ENCODE measurements around the gene CPLX3.
"Not testable (repeated sequence)": the region's sequence is repeated elsewhere in the genome, so short reads cannot be mapped to it uniquely, and the experiment has no call there.

The CPLX3 gene

DNA sequence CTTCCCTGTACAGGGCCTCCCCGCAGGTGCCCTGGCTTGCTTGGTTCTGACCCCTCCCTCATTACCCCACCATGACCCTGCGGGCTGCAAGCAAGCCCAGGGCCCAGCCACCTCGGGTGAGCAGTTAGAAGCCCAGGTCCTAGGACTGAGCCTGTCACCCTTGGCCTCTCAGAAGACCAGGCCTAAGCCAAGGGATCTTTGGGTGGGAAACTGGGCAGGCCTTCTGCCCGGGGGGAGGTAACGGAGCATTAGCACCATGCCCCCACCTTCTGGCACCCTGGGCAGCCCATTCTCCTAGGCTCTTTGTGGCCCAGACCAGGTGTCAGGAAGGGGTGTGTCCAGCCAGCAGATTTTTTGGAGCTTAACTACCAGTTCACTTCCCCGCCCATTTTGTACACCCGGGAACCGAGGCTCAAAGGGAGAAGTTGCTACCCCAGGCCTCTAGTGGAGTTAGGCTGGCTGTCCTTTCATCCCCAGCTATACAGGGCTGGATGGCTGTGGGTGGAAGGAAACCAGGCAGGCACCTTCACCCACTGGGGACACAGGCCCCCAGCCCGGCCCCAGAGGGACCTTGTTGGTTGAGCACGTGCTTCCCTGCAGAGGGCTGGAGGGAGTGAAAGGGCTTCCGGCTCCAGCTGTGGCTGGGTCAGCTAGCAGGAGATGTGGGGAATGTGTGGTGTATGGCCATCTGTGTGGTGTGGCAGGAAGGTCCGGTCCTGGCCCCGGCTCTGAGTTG lies 43.2 kb upstream of the CPLX3 start:
- Histone ChIP-seq H3K27me3 (ENCODE audit: insufficient read depth, low read length) (no peaks in the 10 kb centered on the region), H3K4me1 (ENCODE audit: control insufficient read depth, insufficient read depth, low read length, unreplicated experiment) (peaks cover 37% of the 10 kb centered on the region)

DNA sequence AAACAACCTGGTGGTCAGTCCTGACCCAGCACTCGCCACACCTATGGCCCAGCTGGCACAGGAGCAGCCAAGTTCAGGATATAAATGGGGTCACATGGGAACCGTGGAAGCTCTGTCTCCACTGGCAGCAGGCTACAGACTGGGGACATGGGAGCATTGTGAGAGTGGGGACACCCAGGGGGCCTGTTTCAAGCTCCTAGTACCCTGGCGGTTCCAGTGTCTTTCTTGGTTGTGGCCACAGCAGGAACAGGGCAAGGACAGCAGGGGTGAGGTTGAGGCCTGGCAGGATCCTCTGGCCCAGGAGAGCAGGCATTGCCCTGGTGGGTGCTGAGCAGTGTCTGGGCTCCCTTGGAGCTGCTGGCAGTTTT lies 42.6 kb upstream of the CPLX3 start:
- Histone ChIP-seq H3K4me1 (ENCODE audit: control insufficient read depth, insufficient read depth, low read length, unreplicated experiment) (peaks cover 42% of the 10 kb centered on the region), H3K4me3 (ENCODE audit: low read depth, low read length) (peak overlapping the region; percentile 98), H3K27ac (ENCODE audit: low read depth, low read length) (no peak overlapping the region), H3K36me3 (ENCODE audit: insufficient read depth, low read length) (no peaks in the 10 kb centered on the region), H2AFZ (ENCODE audit: low read length, unreplicated experiment) (no peak overlapping the region), H3K27me3 (ENCODE audit: insufficient read depth, low read length) (no peaks in the 10 kb centered on the region), H3K79me2 (ENCODE audit: control insufficient read depth, insufficient read depth, low read length, unreplicated experiment) (peaks cover 63% of the 10 kb centered on the region)

More for the DNA sequence above, 43.2 kb upstream of the CPLX3 start:
- Histone ChIP-seq H3K27ac (ENCODE audit: low read depth, low read length) (no peak overlapping the region), H2AFZ (ENCODE audit: low read length, unreplicated experiment) (no peak overlapping the region), H3K36me3 (ENCODE audit: insufficient read depth, low read length) (no peaks in the 10 kb centered on the region), H3K79me2 (ENCODE audit: control insufficient read depth, insufficient read depth, low read length, unreplicated experiment) (peaks cover 57% of the 10 kb centered on the region), H3K4me3 (ENCODE audit: low read depth, low read length) (peak overlapping the region; percentile 98)

DNA sequence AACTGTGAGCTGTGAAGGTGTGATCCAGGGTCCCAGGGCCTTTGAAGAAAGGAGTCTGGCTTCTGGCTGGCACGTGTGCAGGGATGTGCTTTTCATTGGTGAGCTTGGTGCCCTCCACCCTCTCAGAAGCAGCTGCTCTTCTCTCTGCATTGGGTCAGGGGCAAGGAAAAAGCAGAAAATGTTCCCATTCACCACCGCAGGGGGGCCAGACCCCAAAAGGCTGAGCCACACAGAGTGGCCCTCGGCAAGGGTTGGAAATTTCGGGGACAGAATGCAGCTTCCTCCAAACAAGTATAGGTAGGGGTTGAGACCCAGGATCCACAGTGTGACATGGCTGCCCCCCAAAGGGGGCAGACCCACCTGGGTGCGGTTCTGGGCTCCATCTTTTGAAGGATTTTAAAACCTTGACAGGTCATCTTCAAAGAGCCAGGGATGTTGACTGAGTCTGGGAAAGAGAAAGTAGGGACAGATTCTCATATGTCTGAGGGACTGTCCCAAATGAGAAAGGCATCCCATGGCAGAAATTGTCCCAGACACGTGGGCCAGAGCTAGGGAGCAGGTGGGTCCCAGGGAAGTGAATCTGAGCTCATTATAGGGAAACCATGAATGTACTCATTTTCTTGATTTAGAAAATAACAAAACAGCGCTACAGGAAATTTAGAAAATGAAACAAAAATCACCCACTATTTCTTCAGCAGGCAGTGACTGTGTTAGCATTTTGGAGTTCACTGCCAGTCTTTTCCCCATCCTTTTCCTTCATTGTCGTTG lies 41.8 kb upstream of the CPLX3 start:
- no peak overlapping the region for H2AFZ ChIP-seq (ENCODE audit: low read length, unreplicated experiment)
- peak overlapping the region; percentile 39 for H3K4me3 ChIP-seq (ENCODE audit: low read depth, low read length)
- H3K27ac ChIP-seq (ENCODE audit: low read depth, low read length), result no peak overlapping the region
- no peaks in the 10 kb centered on the region for H3K27me3 ChIP-seq (ENCODE audit: insufficient read depth, low read length)
- peaks cover 71% of the 10 kb centered on the region for H3K79me2 ChIP-seq (ENCODE audit: control insufficient read depth, insufficient read depth, low read length, unreplicated experiment)
- H3K4me1 ChIP-seq (ENCODE audit: control insufficient read depth, insufficient read depth, low read length, unreplicated experiment), result peaks cover 49% of the 10 kb centered on the region
- H3K36me3 ChIP-seq (ENCODE audit: insufficient read depth, low read length), result no peaks in the 10 kb centered on the region

DNA sequence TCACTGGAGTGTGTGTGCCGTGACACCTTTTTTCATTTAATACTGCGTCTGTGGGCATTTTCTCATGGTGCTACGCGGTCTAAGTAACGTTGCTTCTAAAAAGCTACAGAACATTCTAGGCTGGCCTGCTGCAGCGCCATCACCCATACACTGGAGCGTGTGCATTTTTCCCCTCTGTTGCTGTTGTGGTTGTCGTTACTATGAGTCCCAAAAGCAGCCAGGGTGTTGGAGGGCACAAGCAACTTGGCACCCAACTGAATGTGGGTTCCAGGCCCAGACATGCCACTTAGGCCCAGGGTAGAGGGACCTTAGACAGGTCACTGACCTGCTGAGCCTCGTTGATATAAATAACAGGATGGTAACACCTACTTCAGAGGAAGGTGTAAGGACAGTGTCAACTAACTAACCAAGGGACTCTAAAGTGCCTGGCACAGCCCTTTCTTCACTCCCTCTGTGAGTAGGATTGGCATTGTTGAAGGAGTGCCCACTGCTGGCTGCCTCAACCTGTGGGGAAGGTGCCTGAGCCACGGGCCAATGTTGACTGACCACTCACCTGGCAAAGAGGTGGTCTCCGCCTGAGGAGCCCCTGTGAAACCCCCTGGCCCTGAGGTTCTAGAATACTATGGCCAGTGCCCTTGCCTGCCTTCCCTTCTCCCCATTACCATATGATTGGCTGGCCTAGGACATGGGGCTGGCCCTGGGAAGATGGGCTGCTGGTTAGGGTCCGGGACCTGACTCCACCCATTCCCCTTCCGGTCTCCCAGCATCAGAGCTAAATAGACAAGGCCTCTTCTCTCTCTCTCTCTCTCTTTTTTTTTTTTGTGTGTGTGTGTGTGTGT lies 41.0 kb upstream of the CPLX3 start:
- H3K27me3 ChIP-seq (ENCODE audit: insufficient read depth, low read length), result no peaks in the 10 kb centered on the region
- peaks cover 57% of the 10 kb centered on the region for H3K4me1 ChIP-seq (ENCODE audit: control insufficient read depth, insufficient read depth, low read length, unreplicated experiment)
- no peak overlapping the region for H2AFZ ChIP-seq (ENCODE audit: low read length, unreplicated experiment)
- H3K27ac ChIP-seq (ENCODE audit: low read depth, low read length), result no peak overlapping the region
- peaks cover 75% of the 10 kb centered on the region for H3K79me2 ChIP-seq (ENCODE audit: control insufficient read depth, insufficient read depth, low read length, unreplicated experiment)
- no peaks in the 10 kb centered on the region for H3K36me3 ChIP-seq (ENCODE audit: insufficient read depth, low read length)
- no peak overlapping the region for H3K4me3 ChIP-seq (ENCODE audit: low read depth, low read length)

DNA sequence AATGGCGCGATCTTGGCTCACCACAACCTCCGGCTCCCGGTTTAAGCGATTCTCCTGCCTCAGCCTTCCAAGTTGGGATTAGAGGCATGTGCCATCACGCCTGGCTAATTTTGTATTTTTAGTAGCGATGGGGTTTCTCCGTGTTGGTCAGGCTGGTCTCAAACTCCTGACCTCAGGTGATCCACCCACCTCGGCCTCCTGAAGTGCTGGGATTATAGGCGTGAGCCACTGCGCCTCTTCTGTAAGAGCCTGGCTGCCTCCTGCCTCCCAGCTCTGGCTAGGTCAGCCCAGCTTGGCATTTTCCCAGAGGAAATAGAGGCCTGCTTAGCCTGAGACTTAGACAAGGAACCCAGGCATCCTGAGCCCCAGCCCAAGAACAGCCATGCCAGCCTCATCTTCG lies 40.3 kb upstream of the CPLX3 start:
- H3K27ac ChIP-seq (ENCODE audit: low read depth, low read length); H2AFZ ChIP-seq (ENCODE audit: low read length, unreplicated experiment); H3K4me3 ChIP-seq (ENCODE audit: low read depth, low read length); H3K36me3 ChIP-seq (ENCODE audit: insufficient read depth, low read length); H3K27me3 ChIP-seq (ENCODE audit: insufficient read depth, low read length): not testable (repeated sequence)
- peaks cover 77% of the 10 kb centered on the region for H3K79me2 ChIP-seq (ENCODE audit: control insufficient read depth, insufficient read depth, low read length, unreplicated experiment)
- H3K4me1 ChIP-seq (ENCODE audit: control insufficient read depth, insufficient read depth, low read length, unreplicated experiment), result peaks cover 64% of the 10 kb centered on the region

DNA sequence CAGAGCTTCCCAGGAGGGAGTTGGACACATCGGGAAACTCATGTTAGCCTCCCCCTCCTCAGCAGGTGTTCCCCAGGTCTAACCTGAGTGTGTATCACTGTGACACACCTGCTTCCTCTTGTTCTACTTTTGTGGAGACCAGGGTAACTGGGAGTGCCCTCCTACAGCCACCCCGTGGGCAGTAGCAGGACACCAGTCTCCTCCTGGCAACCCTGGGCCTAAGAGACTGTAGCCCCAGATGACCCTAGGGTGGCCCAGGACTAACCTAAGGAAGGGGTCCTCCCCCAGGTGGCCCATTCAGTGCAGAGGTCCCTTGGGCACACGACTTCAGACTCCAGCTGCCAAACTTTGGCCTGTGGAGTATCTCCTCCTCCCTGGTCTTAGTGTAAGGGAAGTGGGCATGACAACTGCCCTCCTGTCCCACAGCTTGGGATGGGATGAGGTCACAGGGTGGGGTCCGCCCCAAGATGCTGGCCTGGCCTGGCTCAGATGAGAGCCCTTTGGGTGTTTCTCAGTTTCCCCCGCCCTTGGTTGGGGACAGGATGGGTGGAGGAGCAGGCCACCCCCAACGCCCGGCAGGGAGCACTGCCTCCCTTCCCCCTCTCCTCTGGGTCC lies 39.8 kb upstream of the CPLX3 start:
- peaks cover 83% of the 10 kb centered on the region for H3K79me2 ChIP-seq (ENCODE audit: control insufficient read depth, insufficient read depth, low read length, unreplicated experiment)
- H3K27me3 ChIP-seq (ENCODE audit: insufficient read depth, low read length), result no peaks in the 10 kb centered on the region
- no peak overlapping the region for H3K4me3 ChIP-seq (ENCODE audit: low read depth, low read length)
- no peak overlapping the region for H2AFZ ChIP-seq (ENCODE audit: low read length, unreplicated experiment)
- peaks cover 70% of the 10 kb centered on the region for H3K4me1 ChIP-seq (ENCODE audit: control insufficient read depth, insufficient read depth, low read length, unreplicated experiment)
- H3K36me3 ChIP-seq (ENCODE audit: insufficient read depth, low read length), result no peaks in the 10 kb centered on the region
- no peak overlapping the region for H3K27ac ChIP-seq (ENCODE audit: low read depth, low read length)

DNA sequence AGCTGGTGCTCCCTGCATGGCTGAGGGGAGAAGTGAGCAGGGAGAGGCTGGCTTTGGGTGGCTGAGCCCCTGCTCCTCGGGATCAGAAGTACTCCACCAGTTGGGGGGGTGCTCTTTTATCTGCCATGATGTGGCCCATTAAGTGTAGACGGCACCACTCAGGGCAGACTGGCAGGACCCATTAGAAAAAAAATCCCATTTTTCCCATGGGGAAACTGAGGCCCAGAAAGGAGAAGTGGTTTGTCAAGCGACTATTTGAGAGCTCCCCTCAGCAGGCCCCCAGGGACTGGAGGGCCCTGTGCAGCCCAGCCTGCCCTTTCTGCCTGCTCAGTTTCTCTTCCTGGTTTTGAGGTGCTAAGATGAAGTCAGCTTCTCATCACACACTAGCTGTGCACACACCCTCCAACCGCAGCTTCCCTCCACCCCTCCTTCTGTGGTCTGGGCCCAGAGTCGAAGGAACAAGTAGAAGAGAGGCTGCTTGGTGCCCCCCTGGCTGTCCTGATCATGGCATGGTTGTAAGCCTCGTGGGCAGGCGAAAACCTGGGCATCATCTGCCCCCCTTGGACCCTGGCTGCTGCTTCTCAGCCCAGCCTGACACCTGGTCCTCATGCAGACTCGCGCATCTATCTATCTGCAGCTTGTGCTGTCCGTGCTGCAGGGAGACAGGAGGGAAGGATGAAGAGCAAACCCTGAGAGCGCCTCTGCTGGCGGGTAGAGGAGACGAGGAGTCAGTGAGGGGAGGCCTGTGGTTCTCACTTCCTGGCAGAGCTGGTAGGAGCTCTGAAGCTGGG lies 39.0 kb upstream of the CPLX3 start:
- H3K4me1 ChIP-seq (ENCODE audit: control insufficient read depth, insufficient read depth, low read length, unreplicated experiment), result peaks cover 72% of the 10 kb centered on the region
- H3K79me2 ChIP-seq (ENCODE audit: control insufficient read depth, insufficient read depth, low read length, unreplicated experiment), result peaks cover 90% of the 10 kb centered on the region
- no peak overlapping the region for H3K27ac ChIP-seq (ENCODE audit: low read depth, low read length)
- H3K4me3 ChIP-seq (ENCODE audit: low read depth, low read length), result no peak overlapping the region
- H3K36me3 ChIP-seq (ENCODE audit: insufficient read depth, low read length), result no peaks in the 10 kb centered on the region
- H3K27me3 ChIP-seq (ENCODE audit: insufficient read depth, low read length), result no peaks in the 10 kb centered on the region
- H2AFZ ChIP-seq (ENCODE audit: low read length, unreplicated experiment), result no peak overlapping the region

DNA sequence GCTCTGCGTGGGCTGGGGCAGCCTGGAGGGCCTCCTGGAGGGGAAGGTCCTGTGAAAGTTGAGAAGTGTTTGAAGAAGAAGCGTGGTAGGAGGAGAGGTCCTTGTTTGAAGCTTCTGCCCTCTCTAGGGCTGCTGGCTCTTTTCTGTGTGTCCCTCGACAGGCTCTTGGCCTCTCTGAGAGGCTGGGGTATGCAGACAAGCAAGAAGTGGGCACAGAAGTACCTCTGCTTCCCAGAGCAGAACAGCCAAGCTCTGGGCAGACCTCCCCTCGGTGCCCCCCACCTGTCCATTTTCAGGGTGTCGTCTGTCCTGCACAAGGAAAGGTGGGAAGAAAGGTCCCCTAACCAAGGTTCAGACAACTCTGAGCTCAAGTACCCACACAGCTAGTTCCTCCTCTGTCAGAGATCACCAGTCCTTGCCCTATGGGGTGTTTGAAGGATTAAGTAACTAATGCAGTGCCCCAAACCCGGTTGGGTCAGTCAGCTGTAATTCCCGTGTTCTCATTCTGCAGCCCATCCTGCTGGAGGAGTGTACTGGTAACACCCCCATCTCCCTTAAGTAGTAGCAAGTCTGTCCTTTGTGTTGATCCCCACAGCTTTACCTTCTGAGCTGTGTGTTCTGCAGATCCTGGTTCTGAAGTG lies 38.3 kb upstream of the CPLX3 start:
- H3K36me3 ChIP-seq (ENCODE audit: insufficient read depth, low read length), result no peaks in the 10 kb centered on the region
- H3K27me3 ChIP-seq (ENCODE audit: insufficient read depth, low read length), result no peaks in the 10 kb centered on the region
- H3K79me2 ChIP-seq (ENCODE audit: control insufficient read depth, insufficient read depth, low read length, unreplicated experiment), result peaks cover 90% of the 10 kb centered on the region
- no peak overlapping the region for H2AFZ ChIP-seq (ENCODE audit: low read length, unreplicated experiment)
- H3K4me3 ChIP-seq (ENCODE audit: low read depth, low read length), result no peak overlapping the region
- H3K27ac ChIP-seq (ENCODE audit: low read depth, low read length), result no peak overlapping the region
- peaks cover 72% of the 10 kb centered on the region for H3K4me1 ChIP-seq (ENCODE audit: control insufficient read depth, insufficient read depth, low read length, unreplicated experiment)

DNA sequence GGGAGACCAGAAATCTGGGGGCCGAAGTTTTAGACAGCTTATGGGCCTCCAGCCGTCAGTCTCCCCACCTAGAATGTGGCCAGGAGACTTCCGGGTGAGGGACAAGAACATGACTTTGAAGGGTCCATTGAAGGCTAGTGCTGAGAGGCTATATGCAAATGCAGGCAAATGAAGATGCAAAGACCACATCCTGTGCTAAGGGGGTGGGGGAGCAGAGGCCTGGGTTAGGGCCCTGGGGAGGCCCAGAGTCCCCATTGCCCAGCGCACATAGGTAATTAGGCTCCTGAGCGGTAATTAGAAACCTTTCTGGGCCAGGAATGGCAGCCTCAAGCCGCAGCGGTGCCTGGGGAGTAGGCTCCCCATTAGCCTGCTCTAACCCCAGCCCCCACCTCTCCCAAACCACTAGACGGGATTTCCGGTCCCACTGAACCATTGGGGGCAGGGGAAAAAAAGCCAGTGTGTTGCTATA lies 37.7 kb upstream of the CPLX3 start:
- Histone ChIP-seq H3K4me1 (ENCODE audit: control insufficient read depth, insufficient read depth, low read length, unreplicated experiment) (peaks cover 69% of the 10 kb centered on the region), H3K36me3 (ENCODE audit: insufficient read depth, low read length) (no peaks in the 10 kb centered on the region), H3K79me2 (ENCODE audit: control insufficient read depth, insufficient read depth, low read length, unreplicated experiment) (peaks cover 90% of the 10 kb centered on the region), H3K27ac (ENCODE audit: low read depth, low read length) (no peak overlapping the region), H3K4me3 (ENCODE audit: low read depth, low read length) (no peak overlapping the region), H3K27me3 (ENCODE audit: insufficient read depth, low read length) (no peaks in the 10 kb centered on the region), H2AFZ (ENCODE audit: low read length, unreplicated experiment) (no peak overlapping the region)
